Measurements from ENCODE around the gene NR3C1. TPM values are rescaled to one million over a fixed set of nuclear protein-coding genes. Genes with fewer than 3 reads are reported as not detected.

The NR3C1 gene
- total RNA-seq, 1 experiment from 2014 or later: 31.4 TPM

DNA sequence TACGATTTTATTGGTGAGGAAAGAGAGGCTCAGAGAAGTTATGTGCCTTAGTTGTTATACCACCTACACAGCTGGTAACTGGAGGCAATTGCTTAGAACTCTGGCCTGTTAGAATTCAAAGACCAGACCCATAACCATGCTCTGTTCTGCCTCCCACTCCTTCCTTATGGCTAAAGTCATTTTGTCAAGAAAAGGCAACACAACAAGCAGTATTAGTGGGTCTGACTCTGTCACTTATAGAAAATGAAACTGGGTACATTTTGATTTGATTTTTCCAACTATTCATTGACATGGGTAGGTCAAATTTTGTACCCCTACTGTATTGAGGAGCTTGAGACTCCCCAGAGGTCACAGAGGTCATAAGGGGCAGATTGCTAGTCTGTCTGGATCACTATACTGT, 44.5 kb upstream of the NR3C1 start:
- Histone ChIP-seq H3K79me1 (ENCODE audit: insufficient read depth, low read depth, low read length, poor library complexity, severe bottlenecking) (no peaks in the 10 kb centered on the region), H4K5ac (ENCODE audit: insufficient read length, low read depth, low read length) (no peak overlapping the region), H2BK120ac (ENCODE audit: low read depth, low read length, poor library complexity, severe bottlenecking) (no peak overlapping the region), H3K14ac (ENCODE audit: insufficient read depth, low read length) (no peak overlapping the region), H3T11ph (ENCODE audit: low read length) (no peak overlapping the region), H4K91ac (ENCODE audit: insufficient read length, low read depth, low read length) (no peak overlapping the region), H3K56ac (ENCODE audit: insufficient read length, low read depth, low read length) (no peak overlapping the region), H4K8ac (replicated peaks; ENCODE audit: insufficient read length, low read depth, low read length) (no peak overlapping the region), H4K20me1 (ENCODE audit: control insufficient read depth, insufficient read depth, insufficient read length) (no peaks in the 10 kb centered on the region), H3K9me3 (ENCODE audit: control insufficient read depth, low read depth, low read length) (no peaks in the 10 kb centered on the region), H3K27me3 (ENCODE audit: insufficient read depth, low read length) (no peaks in the 10 kb centered on the region), H3K4me1 (ENCODE audit: insufficient read depth, low read length) (no peaks in the 10 kb centered on the region), H3K9ac (ENCODE audit: extremely low read depth, insufficient read length, low read length) (no peak overlapping the region), H3K23ac (ENCODE audit: insufficient read length, low read depth, low read length) (no peak overlapping the region), H2BK12ac (ENCODE audit: insufficient read length, low read depth, low read length) (no peak overlapping the region), H3K18ac (ENCODE audit: insufficient read length, low read depth, low read length) (no peak overlapping the region), H2BK5ac (ENCODE audit: insufficient read length, low read length) (no peak overlapping the region), H2AFZ (ENCODE audit: low read length) (no peak overlapping the region), H3K23me2 (ENCODE audit: insufficient read length, low read depth, low read length, poor library complexity, severe bottlenecking) (no peaks in the 10 kb centered on the region), H2BK20ac (ENCODE audit: low read depth, low read length, poor library complexity, severe bottlenecking) (no peak overlapping the region), H2AK5ac (ENCODE audit: insufficient read length, low read length) (no peak overlapping the region), H2BK15ac (ENCODE audit: low read depth, low read length) (no peak overlapping the region), H3K4me2 (ENCODE audit: insufficient read depth, insufficient read length, low read length) (no peak overlapping the region), H3K79me2 (ENCODE audit: insufficient read depth, low read length) (no peaks in the 10 kb centered on the region), H3K27ac (ENCODE audit: insufficient read length, low read depth, low read length) (no peak overlapping the region), H3K4ac (ENCODE audit: low read depth, low read length) (no peak overlapping the region)
- Mint-ChIP-seq H3K36me3 (ENCODE audit: insufficient read depth in 1 of 3, low read depth in 3 of 3) (no peaks in the 10 kb centered on the region), H3K27ac (no peak overlapping the region), H3K4me1 (peaks cover 10 to 16% of the 10 kb centered on the region in 2 experiments), H3K27me3 (ENCODE audit: low read depth) (no peaks in the 10 kb centered on the region), H3K9me3 (no peaks in the 10 kb centered on the region; a peak in 1 of 5 replicates), H3K4me3 (no peak overlapping the region)
- no CpG with 5 or more reads among the region's 1 CpG for WGBS (ENCODE audit: extremely low coverage, insufficient read length, low lambda C conversion rate)
- DNase-seq: no peak
- TF ChIP-seq, protein P1, sequence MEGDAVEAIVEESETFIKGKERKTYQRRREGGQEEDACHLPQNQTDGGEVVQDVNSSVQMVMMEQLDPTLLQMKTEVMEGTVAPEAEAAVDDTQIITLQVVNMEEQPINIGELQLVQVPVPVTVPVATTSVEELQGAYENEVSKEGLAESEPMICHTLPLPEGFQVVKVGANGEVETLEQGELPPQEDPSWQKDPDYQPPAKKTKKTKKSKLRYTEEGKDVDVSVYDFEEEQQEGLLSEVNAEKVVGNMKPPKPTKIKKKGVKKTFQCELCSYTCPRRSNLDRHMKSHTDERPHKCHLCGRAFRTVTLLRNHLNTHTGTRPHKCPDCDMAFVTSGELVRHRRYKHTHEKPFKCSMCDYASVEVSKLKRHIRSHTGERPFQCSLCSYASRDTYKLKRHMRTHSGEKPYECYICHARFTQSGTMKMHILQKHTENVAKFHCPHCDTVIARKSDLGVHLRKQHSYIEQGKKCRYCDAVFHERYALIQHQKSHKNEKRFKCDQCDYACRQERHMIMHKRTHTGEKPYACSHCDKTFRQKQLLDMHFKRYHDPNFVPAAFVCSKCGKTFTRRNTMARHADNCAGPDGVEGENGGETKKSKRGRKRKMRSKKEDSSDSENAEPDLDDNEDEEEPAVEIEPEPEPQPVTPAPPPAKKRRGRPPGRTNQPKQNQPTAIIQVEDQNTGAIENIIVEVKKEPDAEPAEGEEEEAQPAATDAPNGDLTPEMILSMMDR (conservative IDR thresholded peaks at IDR 0.05): no peak

All from H9 (cell line).